Loucy (cell line): ENCODE measurements around the gene MALT1.

Source experiments
- H2AFZ ChIP-seq: fragments of 200-600 bp; sonication (generic); 2 replicates; pipeline ENCODE4 v1.6.0; 2016; ENCODE audit warnings: antibody characterized with exemption, mild to moderate bottlenecking, low read length, moderate library complexity
- H3F3A ChIP-seq: fragments of 200-600 bp; 2 replicates; pipeline ENCODE4 v1.6.0; 2016; ENCODE audit warnings: antibody characterized with exemption, low read depth, mild to moderate bottlenecking
- H3K27me3 ChIP-seq: fragments of 200-600 bp; sonication (generic); 2 replicates; pipeline ENCODE4 v1.6.1; 2014; ENCODE audit warnings: low read length, mild to moderate bottlenecking; ENCODE audit not compliant: insufficient read depth, poor library complexity, severe bottlenecking
- H3K36me3 ChIP-seq: fragments of 200-600 bp; sonication (generic); 2 replicates; pipeline ENCODE4 v1.6.1; 2016; ENCODE audit warnings: low read length; ENCODE audit not compliant: insufficient read depth
- H3K4me1 ChIP-seq: fragments of 200-600 bp; sonication (generic); 2 replicates; pipeline ENCODE4 v1.5.1; 2014; ENCODE audit warnings: low read length, mild to moderate bottlenecking; ENCODE audit not compliant: insufficient read depth, poor library complexity, severe bottlenecking
- H3K4me2 ChIP-seq: fragments of 200-600 bp; sonication (generic); 2 replicates; pipeline ENCODE4 v1.6.0; 2014; ENCODE audit warnings: antibody characterized with exemption, low read length, low read depth, mild to moderate bottlenecking; ENCODE audit not compliant: poor library complexity, severe bottlenecking
- H3K4me3 ChIP-seq: fragments of 200-600 bp; sonication (generic); 2 replicates; pipeline ENCODE4 v1.5.1; 2014; ENCODE audit warnings: low read length, mild to moderate bottlenecking, mixed read lengths; ENCODE audit not compliant: poor library complexity, severe bottlenecking
- H3K79me2 ChIP-seq: fragments of 200-600 bp; sonication (generic); 2 replicates; pipeline ENCODE4 v1.6.1; 2014; ENCODE audit warnings: low read length; ENCODE audit not compliant: insufficient read depth
- H3K9ac ChIP-seq: fragments of 200-600 bp; sonication (generic); 2 replicates; pipeline ENCODE4 v1.6.0; 2014; ENCODE audit warnings: mild to moderate bottlenecking, low read depth, low read length, moderate library complexity; ENCODE audit not compliant: poor library complexity, severe bottlenecking
- H3K9me2 ChIP-seq: fragments of 200-600 bp; sonication (generic); replicated peaks from 2 replicates; pipeline ENCODE4 v1.6.1; 2016; ENCODE audit warnings: low read depth, low read length, mixed read lengths
- H3K9me3 ChIP-seq: fragments of 200-600 bp; sonication (generic); 2 replicates; pipeline ENCODE4 v1.6.1; 2014; ENCODE audit warnings: mild to moderate bottlenecking, antibody characterized with exemption, low read length, low read depth; ENCODE audit not compliant: insufficient read depth
- H4K20me1 ChIP-seq: fragments of 200-600 bp; sonication (generic); 2 replicates; pipeline ENCODE4 v1.6.0; 2014; ENCODE audit warnings: antibody characterized with exemption, low read length, mild to moderate bottlenecking; ENCODE audit not compliant: insufficient read depth, poor library complexity, severe bottlenecking
- EZH2phosphoT487 ChIP-seq: fragments of 200-600 bp; IDR thresholded peaks from 2 replicates; pipeline ENCODE4 v1.6.1; 2018; ENCODE audit warnings: antibody characterized with exemption, mild to moderate bottlenecking, moderate library complexity, borderline replicate concordance
- TF ChIP-seq, protein P1 (sequence below): fragments of 200-600 bp; sonication (generic); conservative IDR thresholded peaks from 2 replicates; pipeline ENCODE4 v1.5.1; 2014; ENCODE audit warnings: mild to moderate bottlenecking, antibody characterized with exemption, low read length

The MALT1 gene

DNA sequence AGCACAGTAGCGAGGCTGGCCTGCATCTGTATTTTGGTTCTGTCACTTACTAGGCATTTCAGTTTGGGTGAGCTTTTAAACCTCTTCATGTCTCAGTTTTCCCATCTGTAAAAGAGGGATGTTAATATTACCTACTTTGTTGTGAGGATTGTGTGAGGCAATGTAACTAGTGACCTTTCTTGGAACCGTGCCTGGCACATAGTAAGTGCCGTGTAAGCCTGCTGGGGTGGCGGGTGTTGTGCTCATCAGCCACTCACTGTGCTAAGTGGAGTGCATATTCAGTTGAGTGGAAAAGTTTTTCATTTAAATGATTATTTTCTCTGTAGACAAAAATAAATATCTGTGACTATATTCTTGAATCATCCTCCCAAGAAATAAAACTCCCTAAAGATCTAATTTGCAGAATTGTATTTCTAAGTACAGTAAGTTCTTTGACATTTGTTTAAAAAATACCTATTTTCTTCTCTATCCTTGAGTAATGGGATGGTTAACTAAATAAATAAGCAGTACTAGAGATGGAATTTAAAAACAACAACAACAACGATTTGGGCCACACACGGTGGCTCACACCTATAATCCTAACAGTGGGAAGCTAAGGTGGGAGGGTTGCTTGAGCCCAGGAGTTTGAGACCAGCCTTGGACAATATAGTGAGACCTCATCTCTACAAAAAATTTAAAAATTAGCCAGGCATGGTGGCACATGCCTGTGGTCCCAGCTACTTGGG is 56.7 kb downstream of the MALT1 start:
- TF ChIP-seq, protein P1, sequence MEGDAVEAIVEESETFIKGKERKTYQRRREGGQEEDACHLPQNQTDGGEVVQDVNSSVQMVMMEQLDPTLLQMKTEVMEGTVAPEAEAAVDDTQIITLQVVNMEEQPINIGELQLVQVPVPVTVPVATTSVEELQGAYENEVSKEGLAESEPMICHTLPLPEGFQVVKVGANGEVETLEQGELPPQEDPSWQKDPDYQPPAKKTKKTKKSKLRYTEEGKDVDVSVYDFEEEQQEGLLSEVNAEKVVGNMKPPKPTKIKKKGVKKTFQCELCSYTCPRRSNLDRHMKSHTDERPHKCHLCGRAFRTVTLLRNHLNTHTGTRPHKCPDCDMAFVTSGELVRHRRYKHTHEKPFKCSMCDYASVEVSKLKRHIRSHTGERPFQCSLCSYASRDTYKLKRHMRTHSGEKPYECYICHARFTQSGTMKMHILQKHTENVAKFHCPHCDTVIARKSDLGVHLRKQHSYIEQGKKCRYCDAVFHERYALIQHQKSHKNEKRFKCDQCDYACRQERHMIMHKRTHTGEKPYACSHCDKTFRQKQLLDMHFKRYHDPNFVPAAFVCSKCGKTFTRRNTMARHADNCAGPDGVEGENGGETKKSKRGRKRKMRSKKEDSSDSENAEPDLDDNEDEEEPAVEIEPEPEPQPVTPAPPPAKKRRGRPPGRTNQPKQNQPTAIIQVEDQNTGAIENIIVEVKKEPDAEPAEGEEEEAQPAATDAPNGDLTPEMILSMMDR = no peak
- no peak for TF ChIP-seq EZH2phosphoT487
- Histone ChIP-seq H3F3A (no peaks in the 10 kb centered on the region), H3K4me1 (no peaks in the 10 kb centered on the region), H3K79me2 (no peaks in the 10 kb centered on the region), H3K36me3 (peaks cover 9% of the 10 kb centered on the region; the same call in 1 of the 2 replicates), H3K9me2 (no peaks in the 10 kb centered on the region), H3K27me3 (no peaks in the 10 kb centered on the region), H3K9ac (no peak overlapping the region), H2AFZ (no peak overlapping the region), H3K4me3 (no peak overlapping the region), H3K9me3 (no peaks in the 10 kb centered on the region), H3K4me2 (no peak overlapping the region), H4K20me1 (no peaks in the 10 kb centered on the region)

DNA sequence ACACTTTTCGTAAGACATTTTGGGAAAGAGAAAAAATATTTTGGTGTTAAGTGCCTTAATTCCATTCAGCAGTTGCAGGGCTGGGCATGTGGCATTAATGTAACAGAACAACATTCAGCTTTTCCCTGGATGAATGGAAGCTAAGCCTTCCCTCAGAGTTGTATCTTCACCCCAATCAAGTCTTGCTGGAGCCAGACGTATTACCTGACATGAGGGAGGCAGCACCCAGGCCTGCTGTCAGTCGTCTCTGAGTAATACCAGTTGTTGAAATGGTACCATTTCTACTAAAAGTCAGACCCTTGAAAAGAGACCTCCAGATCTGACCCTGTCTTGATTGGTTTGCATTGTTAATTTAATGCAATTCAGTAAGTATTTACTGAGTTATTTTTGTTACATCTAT is 57.5 kb downstream of the MALT1 start:
- TF ChIP-seq EZH2phosphoT487 = no peak
- TF ChIP-seq, protein P1 = no peak
- Histone ChIP-seq H3K9me2 (no peaks in the 10 kb centered on the region), H3K9me3 (no peaks in the 10 kb centered on the region), H3K9ac (no peak overlapping the region), H3K36me3 (peaks cover 7% of the 10 kb centered on the region; the same call in 1 of the 2 replicates), H2AFZ (no peak overlapping the region), H4K20me1 (no peaks in the 10 kb centered on the region), H3F3A (no peaks in the 10 kb centered on the region), H3K4me1 (no peaks in the 10 kb centered on the region), H3K4me2 (no peak overlapping the region), H3K79me2 (no peaks in the 10 kb centered on the region), H3K27me3 (no peaks in the 10 kb centered on the region), H3K4me3 (no peak overlapping the region)

DNA sequence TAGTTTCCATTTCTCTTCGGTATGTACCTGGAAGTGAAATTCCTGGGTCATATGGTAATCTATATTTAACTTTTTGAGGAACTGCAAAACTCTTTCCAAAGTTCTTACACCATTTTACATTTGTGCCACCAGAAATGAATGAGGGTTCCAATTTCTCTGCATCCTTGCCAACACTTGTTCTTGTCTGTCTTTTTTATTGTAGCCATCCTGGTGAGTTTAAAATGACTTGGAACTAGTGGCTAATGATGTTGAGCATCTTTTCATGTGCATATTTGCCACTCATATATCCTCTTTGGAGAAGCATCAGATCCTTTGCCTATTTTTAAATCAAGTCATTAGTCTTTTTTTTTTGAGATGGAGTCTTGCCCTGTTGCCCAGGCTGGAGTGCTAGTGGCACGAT is 59.4 kb downstream of the MALT1 start:
- Histone ChIP-seq H3K9me2 (no peaks in the 10 kb centered on the region), H4K20me1 (no peaks in the 10 kb centered on the region), H3K4me2 (no peak overlapping the region), H3K27me3 (no peaks in the 10 kb centered on the region), H3F3A (no peaks in the 10 kb centered on the region), H3K4me3 (no peak overlapping the region), H3K36me3 (peaks cover 12% of the 10 kb centered on the region; the same call in 1 of the 2 replicates), H3K9me3 (no peaks in the 10 kb centered on the region), H3K4me1 (no peaks in the 10 kb centered on the region), H3K9ac (no peak overlapping the region), H3K79me2 (no peaks in the 10 kb centered on the region), H2AFZ (no peak overlapping the region)
- no peak for TF ChIP-seq EZH2phosphoT487
- TF ChIP-seq, protein P1 = no peak
